ENCODE measurements around the gene CAMK1D.

Gene CAMK1D

GRCh38 chr10:12405342-12406320 lies 56.3 kb downstream of the CAMK1D start:
- no peak for DNase-seq

- DNase-seq: no peak
Observed at GRCh38 chr10:12406764-12407400, 57.5 kb downstream of the CAMK1D start.

GRCh38 chr10:12408472-12408871 lies 59.1 kb downstream of the CAMK1D start:
- DNase-seq: no peak

- no peak for DNase-seq
Observed at GRCh38 chr10:12409161-12409560, 59.8 kb downstream of the CAMK1D start.

- DNase-seq: no peak
Observed at GRCh38 chr10:12409613-12410012, 60.3 kb downstream of the CAMK1D start.

GRCh38 chr10:12412666-12413368 lies 63.5 kb downstream of the CAMK1D start:
- DNase-seq: no peak

- no peak for DNase-seq
Observed at GRCh38 chr10:12413369-12413711, 64.0 kb downstream of the CAMK1D start.

- no peak for DNase-seq
Observed at GRCh38 chr10:12414278-12414989, 65.1 kb downstream of the CAMK1D start.

GRCh38 chr10:12416344-12417050 lies 67.2 kb downstream of the CAMK1D start:
- DNase-seq: no peak

- no peak for DNase-seq
Observed at GRCh38 chr10:12417331-12417730, 68.0 kb downstream of the CAMK1D start.

- no peak for DNase-seq
Observed at GRCh38 chr10:12418000-12418399, 68.7 kb downstream of the CAMK1D start.

GRCh38 chr10:12418725-12419261 lies 69.4 kb downstream of the CAMK1D start:
- no peak for DNase-seq

GRCh38 chr10:12419262-12419847 lies 70.0 kb downstream of the CAMK1D start:
- DNase-seq: no peak

- DNase-seq: no peak
Observed at GRCh38 chr10:12420530-12421120, 71.3 kb downstream of the CAMK1D start.

- DNase-seq: no peak
Observed at GRCh38 chr10:12422189-12422588, 72.8 kb downstream of the CAMK1D start.

- no peak for DNase-seq
Observed at GRCh38 chr10:12423896-12424295, 74.5 kb downstream of the CAMK1D start.

GRCh38 chr10:12427276-12427675 lies 77.9 kb downstream of the CAMK1D start:
- no peak for DNase-seq

GRCh38 chr10:12428447-12429135 lies 79.2 kb downstream of the CAMK1D start:
- no peak for DNase-seq

GRCh38 chr10:12430406-12430982 lies 81.1 kb downstream of the CAMK1D start:
- DNase-seq: no peak

All from NCI-H1694 (cell line).